ENCODE results near the gene SPAG17.

DNA sequence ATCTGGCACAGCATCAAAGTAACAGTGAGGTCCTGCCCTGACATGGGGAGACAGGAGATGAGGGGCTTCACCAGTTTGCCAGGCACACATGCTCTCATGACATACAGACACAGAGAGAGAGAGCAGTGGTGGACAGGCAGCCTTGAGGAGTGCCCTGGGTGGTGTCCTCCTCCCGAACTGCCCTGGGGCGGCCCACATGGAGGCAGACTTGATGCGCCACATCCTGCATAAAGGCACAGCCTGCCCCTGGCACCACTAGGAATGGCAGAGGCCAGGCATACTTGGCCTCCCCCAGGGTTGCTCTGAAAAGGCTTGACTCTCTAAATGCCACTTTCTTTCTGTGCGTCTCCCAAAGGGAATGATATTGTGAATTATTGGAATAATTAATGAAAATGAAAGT, 67.5 kb downstream of the SPAG17 start:
- TF ChIP-seq, protein P1, sequence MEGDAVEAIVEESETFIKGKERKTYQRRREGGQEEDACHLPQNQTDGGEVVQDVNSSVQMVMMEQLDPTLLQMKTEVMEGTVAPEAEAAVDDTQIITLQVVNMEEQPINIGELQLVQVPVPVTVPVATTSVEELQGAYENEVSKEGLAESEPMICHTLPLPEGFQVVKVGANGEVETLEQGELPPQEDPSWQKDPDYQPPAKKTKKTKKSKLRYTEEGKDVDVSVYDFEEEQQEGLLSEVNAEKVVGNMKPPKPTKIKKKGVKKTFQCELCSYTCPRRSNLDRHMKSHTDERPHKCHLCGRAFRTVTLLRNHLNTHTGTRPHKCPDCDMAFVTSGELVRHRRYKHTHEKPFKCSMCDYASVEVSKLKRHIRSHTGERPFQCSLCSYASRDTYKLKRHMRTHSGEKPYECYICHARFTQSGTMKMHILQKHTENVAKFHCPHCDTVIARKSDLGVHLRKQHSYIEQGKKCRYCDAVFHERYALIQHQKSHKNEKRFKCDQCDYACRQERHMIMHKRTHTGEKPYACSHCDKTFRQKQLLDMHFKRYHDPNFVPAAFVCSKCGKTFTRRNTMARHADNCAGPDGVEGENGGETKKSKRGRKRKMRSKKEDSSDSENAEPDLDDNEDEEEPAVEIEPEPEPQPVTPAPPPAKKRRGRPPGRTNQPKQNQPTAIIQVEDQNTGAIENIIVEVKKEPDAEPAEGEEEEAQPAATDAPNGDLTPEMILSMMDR (IDR thresholded peaks at IDR 0.05; ENCODE audit: borderline replicate concordance, extremely low read depth, low read length, poor library complexity, severe bottlenecking): no peak
- TF ChIP-seq EZH2 (IDR thresholded peaks at IDR 0.05; ENCODE audit: borderline replicate concordance, low read depth, low read length, severe bottlenecking): no peak
